Fibroblast of lung (primary cell): ENCODE data around the gene SUN5. TPM values are rescaled to one million over a fixed set of nuclear protein-coding genes. Genes with fewer than 3 reads are reported as not detected.

Experiments
- DNase-seq, 2 donors: peaks; one replicate each; pipeline versions ENCODE4 v3.0.0 to v3.0.0-alpha.2; 2010; ENCODE audit warnings: low read depth in 2 of 2
- H2AFZ ChIP-seq: 2 replicates; pipeline ENCODE4 v1.5.1; 2012; ENCODE audit warnings: low read length, control low read depth, inconsistent platforms
- H3K27ac ChIP-seq: 2 replicates; pipeline ENCODE4 v1.5.1; 2011; ENCODE audit warnings: low read length, control low read depth; ENCODE audit not compliant: insufficient read depth
- H3K27me3 ChIP-seq: 2 replicates; pipeline ENCODE4 v1.5.1; 2011; ENCODE audit warnings: mild to moderate bottlenecking, low read length; ENCODE audit not compliant: control insufficient read depth, insufficient read depth
- H3K36me3 ChIP-seq: 2 replicates; pipeline ENCODE4 v1.5.1; 2011; ENCODE audit warnings: low read length; ENCODE audit not compliant: control insufficient read depth, insufficient read depth
- H3K4me1 ChIP-seq: 2 replicates; pipeline ENCODE4 v1.5.1; 2011; ENCODE audit warnings: low read length; ENCODE audit not compliant: control insufficient read depth, insufficient read depth; ENCODE audit errors: extremely low read depth
- H3K4me2 ChIP-seq: 2 replicates; pipeline ENCODE4 v1.5.1; 2011; ENCODE audit warnings: low read length, control low read depth; ENCODE audit not compliant: insufficient read depth; ENCODE audit errors: extremely low read depth
- H3K4me3 ChIP-seq, 4 experiments: fragments of 200-600 bp in 1 of 4; sonication (generic) in 1 of 4; replicated peaks in 1 of 4; 2 replicates each; pipeline ENCODE4 v1.5.1; 2011 to 2016; ENCODE audit warnings: low read length in 4 of 4, low read depth in 3 of 4, mild to moderate bottlenecking in 3 of 4, control low read depth in 2 of 4, inconsistent platforms in 1 of 4, mixed read lengths in 1 of 4; ENCODE audit not compliant: insufficient read depth in 1 of 4; ENCODE audit errors: control extremely low read depth in 1 of 4
- H3K79me2 ChIP-seq: 2 replicates; pipeline ENCODE4 v1.5.1; 2012; ENCODE audit warnings: mild to moderate bottlenecking, low read length, inconsistent platforms; ENCODE audit not compliant: control insufficient read depth, insufficient read depth
- H3K9ac ChIP-seq: 2 replicates; pipeline ENCODE4 v1.5.1; 2011; ENCODE audit warnings: mild to moderate bottlenecking, low read length, control low read depth; ENCODE audit not compliant: insufficient read depth
- H3K9me3 ChIP-seq: 2 replicates; pipeline ENCODE4 v1.5.1; 2012; ENCODE audit warnings: low read depth, low read length; ENCODE audit not compliant: control insufficient read depth, insufficient read depth
- H4K20me1 ChIP-seq: 2 replicates; pipeline ENCODE4 v1.5.1; 2011; ENCODE audit warnings: low read length; ENCODE audit not compliant: control insufficient read depth, insufficient read depth; ENCODE audit errors: extremely low read depth
- EZH2 ChIP-seq: IDR thresholded peaks from 2 replicates; pipeline ENCODE4 v1.5.1; 2012; ENCODE audit warnings: low read length, control low read depth, mild to moderate bottlenecking; ENCODE audit errors: missing control alignments
- polyA plus RNA-seq, 2 donors: library from polyadenylated mRNA; depleted of rRNA in 1 of 2; stranded (reverse) in 1 of 2; unstranded in 1 of 2; fragments of >200 nt; gene quantifications; 2 replicates each; pipeline ENCODE4 v1.2.1, GENCODE V29; 2011 to 2012; ENCODE audit warnings: missing spikeins in 1 of 2
- total RNA-seq: library from RNA; depleted of rRNA; stranded (reverse); fragments of >200 nt; gene quantifications from 2 replicates; pipeline ENCODE4 v1.2.1, GENCODE V29; 2014
- TF ChIP-seq, protein P1 (sequence below), 2 donors: IDR thresholded peaks in 1 of 2; conservative IDR thresholded peaks in 1 of 2; 1 replicate in 1 of 2; 2 replicates in 1 of 2; pipeline ENCODE4 v1.5.1; 2011 to 2012; ENCODE audit warnings: low read length in 2 of 2, control low read depth in 1 of 2, inconsistent platforms in 1 of 2, low read depth in 1 of 2, mild to moderate bottlenecking in 1 of 2

SUN5 gene
- total and polyA plus RNA-seq, 2 donors (not counting 1 experiment from before 2014, with no cell fraction given) = not detected

DNA sequence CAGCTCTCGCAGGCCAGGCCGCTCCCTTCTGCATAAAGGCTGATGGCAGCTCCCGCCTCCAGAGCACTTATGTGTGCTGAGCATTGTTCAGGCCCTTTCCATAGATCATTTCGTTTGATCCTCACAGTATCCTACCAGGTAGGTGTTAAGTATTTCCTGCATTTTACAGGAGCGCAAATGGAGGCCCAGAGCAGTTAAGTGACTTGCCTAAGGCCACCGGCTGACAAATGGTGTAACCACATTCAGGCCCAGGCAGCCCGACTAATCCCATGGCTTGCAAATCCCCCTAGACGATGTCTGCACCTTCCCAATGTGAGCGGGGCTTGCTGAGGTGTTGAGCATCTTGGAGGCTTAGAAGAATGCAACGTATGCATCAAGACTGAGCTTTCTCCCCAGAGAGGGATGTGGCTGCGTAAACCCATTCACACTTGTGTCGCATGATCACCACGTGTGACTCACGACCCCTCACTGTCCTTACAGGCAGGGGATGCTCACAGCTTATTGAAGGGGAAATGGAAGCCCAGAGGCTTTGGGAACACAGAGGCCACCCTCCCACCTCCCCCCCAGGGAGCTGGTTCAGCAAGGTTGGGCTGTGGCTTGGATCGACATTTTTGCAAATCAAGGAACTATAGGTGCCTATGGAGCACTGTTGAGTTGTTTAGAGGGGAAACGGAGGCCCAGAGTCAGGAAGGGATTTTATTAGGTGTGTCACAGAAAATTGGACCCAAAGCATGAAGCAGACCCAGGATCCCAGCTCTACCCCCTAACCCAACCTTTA is 10.3 kb upstream of the SUN5 start:
- no peak for DNase-seq
- H3K9me3 ChIP-seq = no peaks in the 10 kb centered on the region
- H3K4me2 ChIP-seq = no peak overlapping the region
- H3K4me3 ChIP-seq = no peak overlapping the region
- H3K79me2 ChIP-seq = no peaks in the 10 kb centered on the region
- H3K4me1 ChIP-seq = no peaks in the 10 kb centered on the region
- no peaks in the 10 kb centered on the region for H4K20me1 ChIP-seq
- H3K36me3 ChIP-seq = no peaks in the 10 kb centered on the region
- no peak overlapping the region for H3K9ac ChIP-seq
- H3K27me3 ChIP-seq = peaks cover 3% of the 10 kb centered on the region
- H3K27ac ChIP-seq = no peak overlapping the region
- no peak for TF ChIP-seq EZH2
- TF ChIP-seq, protein P1, sequence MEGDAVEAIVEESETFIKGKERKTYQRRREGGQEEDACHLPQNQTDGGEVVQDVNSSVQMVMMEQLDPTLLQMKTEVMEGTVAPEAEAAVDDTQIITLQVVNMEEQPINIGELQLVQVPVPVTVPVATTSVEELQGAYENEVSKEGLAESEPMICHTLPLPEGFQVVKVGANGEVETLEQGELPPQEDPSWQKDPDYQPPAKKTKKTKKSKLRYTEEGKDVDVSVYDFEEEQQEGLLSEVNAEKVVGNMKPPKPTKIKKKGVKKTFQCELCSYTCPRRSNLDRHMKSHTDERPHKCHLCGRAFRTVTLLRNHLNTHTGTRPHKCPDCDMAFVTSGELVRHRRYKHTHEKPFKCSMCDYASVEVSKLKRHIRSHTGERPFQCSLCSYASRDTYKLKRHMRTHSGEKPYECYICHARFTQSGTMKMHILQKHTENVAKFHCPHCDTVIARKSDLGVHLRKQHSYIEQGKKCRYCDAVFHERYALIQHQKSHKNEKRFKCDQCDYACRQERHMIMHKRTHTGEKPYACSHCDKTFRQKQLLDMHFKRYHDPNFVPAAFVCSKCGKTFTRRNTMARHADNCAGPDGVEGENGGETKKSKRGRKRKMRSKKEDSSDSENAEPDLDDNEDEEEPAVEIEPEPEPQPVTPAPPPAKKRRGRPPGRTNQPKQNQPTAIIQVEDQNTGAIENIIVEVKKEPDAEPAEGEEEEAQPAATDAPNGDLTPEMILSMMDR (conservative IDR thresholded peaks at IDR 0.05 in 1 of 2, IDR thresholded peaks at IDR 0.05 in 1 of 2; ENCODE audit: low read depth in 1 of 2, low read length in 2 of 2) = no peak
- no peak overlapping the region for H2AFZ ChIP-seq

DNA sequence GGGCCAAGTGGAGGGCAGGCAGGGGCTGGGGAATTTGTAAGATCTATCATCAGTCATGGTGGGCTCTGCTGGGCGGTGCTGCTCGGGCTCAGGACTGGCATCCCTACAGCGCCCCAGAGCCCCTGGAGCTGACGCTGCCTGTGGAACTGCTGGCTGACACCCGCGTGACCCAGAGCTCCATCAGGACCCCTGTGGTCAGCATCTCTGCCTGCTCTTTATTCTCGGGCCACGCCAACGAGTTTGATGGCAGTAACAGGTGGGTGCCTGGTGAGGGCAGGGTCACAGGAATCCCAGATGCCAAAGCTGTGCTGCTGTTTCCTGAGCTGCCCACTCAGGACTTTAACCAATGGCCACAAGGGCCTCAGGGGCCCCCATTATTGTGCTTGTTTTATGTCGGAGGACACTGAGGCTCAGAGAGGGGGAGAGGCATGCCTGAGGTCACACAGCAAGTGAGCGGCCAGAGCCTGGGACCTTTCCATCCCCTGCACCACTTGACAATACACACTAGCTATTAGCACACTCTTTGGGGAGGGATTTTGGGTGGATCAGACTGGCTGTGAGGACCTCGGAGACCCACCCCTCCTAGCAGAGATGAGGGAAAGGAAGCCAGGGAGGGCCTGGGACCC is 9.6 kb upstream of the SUN5 start:
- no peak for DNase-seq
- TF ChIP-seq, protein P1 (conservative IDR thresholded peaks at IDR 0.05 in 1 of 2, IDR thresholded peaks at IDR 0.05 in 1 of 2; ENCODE audit: low read depth in 1 of 2, low read length in 2 of 2) = no peak
- TF ChIP-seq EZH2 = no peak
- Histone ChIP-seq H3K4me3 (no peak overlapping the region), H3K27me3 (peaks cover 3% of the 10 kb centered on the region), H3K36me3 (no peaks in the 10 kb centered on the region), H3K27ac (no peak overlapping the region), H3K9ac (no peak overlapping the region), H4K20me1 (no peaks in the 10 kb centered on the region), H3K9me3 (no peaks in the 10 kb centered on the region), H3K79me2 (no peaks in the 10 kb centered on the region), H3K4me1 (no peaks in the 10 kb centered on the region), H2AFZ (no peak overlapping the region), H3K4me2 (no peak overlapping the region)

GRCh38 chr20:33012327-33013189 is 8.3 kb upstream of the SUN5 start:
- TF ChIP-seq EZH2 = no peak
- TF ChIP-seq, protein P1 (conservative IDR thresholded peaks at IDR 0.05 in 1 of 2, IDR thresholded peaks at IDR 0.05 in 1 of 2; ENCODE audit: low read depth in 1 of 2, low read length in 2 of 2) = no peak
- Histone ChIP-seq H3K4me1 (no peaks in the 10 kb centered on the region), H3K79me2 (no peaks in the 10 kb centered on the region), H3K9ac (no peak overlapping the region), H3K9me3 (no peaks in the 10 kb centered on the region), H3K4me2 (no peak overlapping the region), H3K4me3 (no peak overlapping the region), H4K20me1 (no peaks in the 10 kb centered on the region), H2AFZ (no peak overlapping the region), H3K27me3 (peaks cover 1% of the 10 kb centered on the region), H3K36me3 (no peaks in the 10 kb centered on the region), H3K27ac (no peak overlapping the region)
- DNase-seq = no peak
